Stimulated activated naive CD4-positive, alpha-beta T cell (primary cell): ENCODE measurements around the gene PPP2R3A.

Experiments
- DNase-seq, 6 experiments: peaks; one replicate each; lab custom pipeline; 2025; lab: John Stamatoyannopoulos, UW

Gene PPP2R3A

GRCh38 chr3:136196401-136197158, 231.1 kb downstream of the PPP2R3A start:
- peak; percentile 96 to 100 (median 98) for DNase-seq

DNA sequence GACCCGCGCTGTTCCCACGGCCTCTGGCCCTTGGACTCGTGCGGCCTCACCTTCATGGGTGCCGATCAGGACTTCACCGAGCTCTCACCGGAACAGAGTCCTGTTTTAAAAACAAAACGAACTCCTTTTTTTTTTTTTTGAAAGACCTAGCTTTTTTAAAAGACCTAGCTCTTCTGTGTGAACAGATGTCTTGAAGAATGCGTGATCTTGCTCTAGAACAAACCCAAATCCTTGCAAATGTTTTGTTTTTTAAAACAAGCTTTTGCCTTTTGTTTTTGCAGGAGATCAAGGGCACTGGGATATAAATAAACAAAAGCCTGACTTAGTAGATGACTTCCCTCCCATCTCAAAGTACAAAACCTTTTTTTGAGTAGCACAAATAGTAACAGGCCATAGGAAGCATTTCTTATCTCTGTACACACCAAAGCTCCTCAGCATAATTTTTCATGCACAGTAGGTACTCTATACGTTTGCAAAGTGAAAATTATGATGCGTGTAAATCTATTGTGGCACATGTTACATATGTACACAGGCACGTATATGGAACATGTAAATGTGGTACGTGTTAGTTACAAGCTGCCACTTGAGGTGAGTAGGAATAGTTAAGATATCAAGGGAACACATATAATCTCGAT, 231.7 kb downstream of the PPP2R3A start:
- DNase-seq = peak in 3 of 6 experiments; percentile 76 to 89 (median 78)
